Stomach (tissue), 9 donors: Measurements from ENCODE around the gene DCDC2B. TPM values are rescaled to one million over a fixed set of nuclear protein-coding genes. Genes with fewer than 3 reads are reported as not detected.

Experiments
- DNase-seq, 2 donors: peaks; one replicate each; pipeline versions ENCODE4 v3.0.0 to v3.0.0-alpha.2; 2013 to 2019
- H3K27ac ChIP-seq, 5 donors: fragments of 200-600 bp in 4 of 5; sonication (generic) in 4 of 5; one replicate each; pipeline ENCODE4 v1.5.1; 2013 to 2019; ENCODE audit warnings: mild to moderate bottlenecking in 1 of 5, moderate library complexity in 1 of 5
- H3K27me3 ChIP-seq, 3 donors: fragments of 200-600 bp; sonication (generic); one replicate each; pipeline ENCODE4 v1.5.1; 2017 to 2019; ENCODE audit warnings: mixed run types in 1 of 3
- H3K36me3 ChIP-seq, 4 donors: fragments of 200-600 bp; sonication (generic); 1 replicate in 3 of 4; 2 replicates in 1 of 4; pipeline ENCODE4 v1.5.1; 2016 to 2019
- H3K4me1 ChIP-seq, 4 donors: fragments of 200-600 bp; sonication (generic); one replicate each; pipeline ENCODE4 v1.5.1; 2016 to 2019
- H3K4me3 ChIP-seq, 4 donors: fragments of 200-600 bp; sonication (generic) in 3 of 4; one replicate each; pipeline ENCODE4 v1.5.1; 2016 to 2019; ENCODE audit warnings: mild to moderate bottlenecking in 1 of 4
- H3K9me3 ChIP-seq, 4 donors: fragments of 200-600 bp; sonication (generic); one replicate each; pipeline ENCODE4 v1.5.1; 2016 to 2019
- CTCF ChIP-seq, 7 experiments: fragments of 450-650 bp in 4 of 7; fragments of 200-600 bp in 3 of 7; sonication (generic) in 3 of 7; IDR thresholded peaks; one replicate each; pipeline ENCODE4 v1.5.1; 2016 to 2019; ENCODE audit warnings: antibody characterized with exemption in 7 of 7, control low read depth in 2 of 7, mild to moderate bottlenecking in 1 of 7
- EP300 ChIP-seq: sonication (generic); formaldehyde crosslinking; IDR thresholded peaks from one replicate; pipeline ENCODE4 v1.6.1; 2017; ENCODE audit warnings: antibody characterized with exemption
- POLR2A ChIP-seq, 4 donors: fragments of 450-650 bp; IDR thresholded peaks; one replicate each; pipeline ENCODE4 v1.6.1; 2016; ENCODE audit warnings: antibody characterized with exemption in 4 of 4, control low read depth in 2 of 4, mild to moderate bottlenecking in 1 of 4, moderate library complexity in 1 of 4
- POLR2AphosphoS5 ChIP-seq, 3 donors: sonication (generic); formaldehyde crosslinking; IDR thresholded peaks; one replicate each; pipeline ENCODE4 v1.6.1; 2016; ENCODE audit warnings: antibody characterized with exemption in 3 of 3
- WGBS, 5 donors: extraction: QIAGEN DNeasy Blood & Tissue Kit in 3 of 5; methylation state at CpG; one replicate each; pipeline versions ENCODE4 v1.1.5 to v1.1.7; 2013 to 2018; 5-methylcytosine and 5-hydroxymethylcytosine counted together
- intact Hi-C: fragments of 100-400 bp; cut with DNase I; formaldehyde crosslinking; loops from one replicate; pipeline ENCODE4 v1.15.1; 2023; ENCODE audit warnings: low total_unique reads
- polyA plus RNA-seq, 3 donors: library from polyadenylated mRNA; stranded (reverse); fragments of 200-250 nt; gene quantifications; one replicate each; pipeline ENCODE4 v1.2.3, GENCODE V29; 2013
- total RNA-seq, 5 donors: library from RNA; depleted of rRNA; stranded (reverse); fragments of >200 nt; gene quantifications; one replicate each; pipeline versions ENCODE4 v1.1.0 to v1.2.3, GENCODE V29; 2014 to 2016
- donor health status: healthy with polysubstance abuse.
- donor health status: Bipolar disorder and iron deficiency.
- donor health status: healthy.

Gene DCDC2B
- total and polyA plus RNA-seq, 8 donors = not detected

GRCh38 chr1:32220746-32221580 is 12.1 kb downstream of the DCDC2B start:
- intact Hi-C loops = no loop called here
- 86 to 92% (median 91%) methylated on average over 3 to 4 of the region's 4 CpGs for WGBS, 5 donors

GRCh38 chr1:32221581-32221979 is 12.7 kb downstream of the DCDC2B start:
- TF ChIP-seq POLR2A (IDR thresholded peaks at IDR 0.05) (no peak), CTCF (IDR thresholded peaks at IDR 0.05) (no peak)
- WGBS, 5 donors = 4 to 11% (median 5%) methylated on average over 8 to 13 of the region's 13 CpGs
- Histone ChIP-seq H3K9me3 (no peaks in the 10 kb centered on the region), H3K27ac (peak overlapping the region; percentile 86 to 97 (median 94)), H3K27me3 (no peaks in the 10 kb centered on the region), H3K4me1 (peaks cover 28 to 46% (median 35%) of the 10 kb centered on the region in 4 donors), H3K4me3 (peak overlapping the region; percentile 88 to 95 (median 92)), H3K36me3 (peaks cover 26 to 67% (median 59%) of the 10 kb centered on the region in 4 donors)
- intact Hi-C loops = no loop called here
- DNase-seq = no peak

More at GRCh38 chr1:32220746-32221580, 12.1 kb downstream of the DCDC2B start:
- no peaks in the 10 kb centered on the region for H3K27me3 ChIP-seq
- DNase-seq = no peak
- TF ChIP-seq CTCF (IDR thresholded peaks at IDR 0.05) (no peak), POLR2AphosphoS5 (IDR thresholded peaks at IDR 0.05) (no peak), EP300 (no peak), POLR2A (IDR thresholded peaks at IDR 0.05) (no peak)
- peaks cover 26 to 67% (median 59%) of the 10 kb centered on the region in 4 donors for H3K36me3 ChIP-seq
- no peaks in the 10 kb centered on the region for H3K9me3 ChIP-seq
- H3K4me1 ChIP-seq = peaks cover 28 to 52% (median 38%) of the 10 kb centered on the region in 4 donors
- H3K4me3 ChIP-seq = peak overlapping the region; percentile 88 to 95 (median 92)
- peak overlapping the region in 4 of 5 donors; percentile 90 to 97 (median 94) for H3K27ac ChIP-seq

- H3K4me3 ChIP-seq = peak within 1 kb of the TSS; percentile 88 to 95 (median 92)
- peak; percentile 93 to 98 for DNase-seq
- peaks cover 28 to 46% (median 35%) of the 10 kb centered on the region in 4 donors for H3K4me1 ChIP-seq
- intact Hi-C loops = no loop called here
- TF ChIP-seq POLR2AphosphoS5 (IDR thresholded peaks at IDR 0.05) = peak; percentile 89 to 96 (median 90)
- TF ChIP-seq POLR2A (IDR thresholded peaks at IDR 0.05) = peak in 2 of 4 donors; percentile 43 to 66
- TF ChIP-seq CTCF (IDR thresholded peaks at IDR 0.05) = no peak
- WGBS, 5 donors = 0 to 1% (median 1%) methylated on average over 21 to 46 of the region's 46 CpGs
- H3K36me3 ChIP-seq = peaks cover 20 to 67% (median 59%) of the 10 kb centered on the region in 4 donors
- H3K27ac ChIP-seq = peak within 1 kb of the TSS; percentile 86 to 97 (median 94)
- H3K27me3 ChIP-seq = no peaks in the 10 kb centered on the region
- H3K9me3 ChIP-seq = no peaks in the 10 kb centered on the region
Observed at GRCh38 chr1:32221980-32222755, 13.3 kb downstream of the DCDC2B start, which contains the start of the genes EIF3I and TMEM234. Gene EIF3I, plus strand, starts transcription at chr1:32222407. Its CDS starts 35 bp downstream, at chr1:32222442. Gene TMEM234, minus strand, starts transcription at chr1:32222353. Its CDS starts 31 bp downstream, at chr1:32222322.

- 65 to 82% (median 74%) methylated on average over 2 to 3 of the region's 3 CpGs for WGBS, 5 donors
- Histone ChIP-seq H3K27ac (peak overlapping the region in 4 of 5 donors; percentile 90 to 97 (median 94)), H3K36me3 (peaks cover 35 to 69% (median 64%) of the 10 kb centered on the region in 4 donors), H3K4me1 (peaks cover 28 to 46% (median 35%) of the 10 kb centered on the region in 4 donors), H3K4me3 (peak overlapping the region in 2 of 4 donors; percentile 88 to 89), H3K9me3 (no peaks in the 10 kb centered on the region), H3K27me3 (no peaks in the 10 kb centered on the region)
- intact Hi-C loops = no loop called here
- TF ChIP-seq POLR2A (IDR thresholded peaks at IDR 0.05) (no peak), CTCF (IDR thresholded peaks at IDR 0.05) (no peak)
- DNase-seq = no peak
Observed at GRCh38 chr1:32223683-32224082, 14.8 kb downstream of the DCDC2B start.
